Measurements from ENCODE around the gene RAB3C.

RAB3C gene

DNA sequence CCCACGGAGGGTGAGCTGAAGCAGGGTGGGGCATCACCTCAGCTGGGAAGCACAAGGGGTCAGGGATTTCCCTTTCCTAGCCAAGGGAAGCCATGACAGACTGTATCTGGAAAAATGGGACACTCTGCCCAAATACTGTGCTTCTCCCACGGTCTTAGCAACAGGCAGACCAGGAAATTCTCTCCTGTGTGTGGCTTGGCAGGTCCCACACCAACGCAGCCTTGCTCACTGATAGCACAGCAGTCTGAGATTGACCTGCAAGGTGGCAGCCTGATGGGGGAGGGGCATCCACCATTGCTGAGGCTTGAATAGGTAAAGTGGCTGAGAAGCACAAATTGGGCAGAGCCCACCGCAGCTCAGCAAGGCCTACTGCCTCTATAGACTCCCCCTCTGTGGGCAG, 23.2 kb downstream of the RAB3C start:
- no peak for DNase-seq

DNA sequence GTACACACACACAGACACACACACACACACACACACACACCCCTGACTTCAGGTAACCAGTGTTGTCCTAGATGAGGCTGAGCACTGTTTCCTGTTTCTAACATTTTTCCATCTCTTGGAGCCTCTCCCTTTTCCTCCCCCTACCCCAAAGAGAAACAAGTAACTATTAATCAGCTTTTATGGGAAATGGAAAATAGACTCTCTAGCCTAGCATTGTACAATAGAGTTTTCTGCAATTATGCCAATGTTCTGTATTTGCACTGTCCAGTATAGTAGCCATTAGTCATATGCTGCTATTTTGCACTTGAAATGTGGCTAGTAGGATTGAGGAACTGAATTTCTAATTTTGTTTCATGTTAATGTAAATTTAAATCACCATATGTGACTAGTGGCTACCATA, 33.1 kb downstream of the RAB3C start:
- no peak for DNase-seq

DNA sequence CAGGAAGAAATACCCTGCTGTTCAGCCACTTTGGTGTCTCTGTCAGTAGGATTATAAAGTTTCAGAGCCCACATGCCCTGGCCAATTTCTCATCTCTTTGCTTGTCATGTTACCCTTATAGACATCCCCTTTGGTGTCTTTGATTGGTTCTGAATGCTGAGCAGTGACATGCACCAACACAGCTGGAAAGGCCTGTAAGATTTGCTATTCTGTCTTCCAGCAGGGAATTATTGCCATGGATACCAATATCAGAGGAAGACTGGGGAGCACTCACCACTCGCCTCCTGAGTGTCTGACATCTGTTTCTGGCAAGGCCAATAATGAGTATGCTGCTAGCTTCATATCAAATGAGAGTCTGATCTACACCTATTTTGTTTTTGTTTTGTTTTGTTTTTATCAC, 34.4 kb downstream of the RAB3C start:
- no peak for DNase-seq

DNA sequence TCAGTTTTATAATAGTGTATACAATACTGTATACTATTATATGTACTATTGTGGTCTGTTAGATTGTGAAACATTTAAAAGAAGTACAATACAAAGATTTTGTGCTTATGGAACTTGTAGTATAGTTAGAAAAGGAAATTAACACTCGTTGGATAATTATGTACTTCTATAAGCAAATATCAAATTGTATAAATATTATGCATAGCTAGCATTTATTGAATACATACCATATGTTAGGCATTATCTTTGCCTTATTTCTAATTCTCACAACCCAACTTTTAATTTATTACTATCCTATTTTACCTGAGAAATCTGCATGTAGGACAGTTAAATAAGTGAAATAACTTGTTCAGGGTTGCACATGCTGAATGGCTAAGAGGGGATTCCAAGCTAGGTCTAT, 37.5 kb downstream of the RAB3C start:
- no peak for DNase-seq

DNA sequence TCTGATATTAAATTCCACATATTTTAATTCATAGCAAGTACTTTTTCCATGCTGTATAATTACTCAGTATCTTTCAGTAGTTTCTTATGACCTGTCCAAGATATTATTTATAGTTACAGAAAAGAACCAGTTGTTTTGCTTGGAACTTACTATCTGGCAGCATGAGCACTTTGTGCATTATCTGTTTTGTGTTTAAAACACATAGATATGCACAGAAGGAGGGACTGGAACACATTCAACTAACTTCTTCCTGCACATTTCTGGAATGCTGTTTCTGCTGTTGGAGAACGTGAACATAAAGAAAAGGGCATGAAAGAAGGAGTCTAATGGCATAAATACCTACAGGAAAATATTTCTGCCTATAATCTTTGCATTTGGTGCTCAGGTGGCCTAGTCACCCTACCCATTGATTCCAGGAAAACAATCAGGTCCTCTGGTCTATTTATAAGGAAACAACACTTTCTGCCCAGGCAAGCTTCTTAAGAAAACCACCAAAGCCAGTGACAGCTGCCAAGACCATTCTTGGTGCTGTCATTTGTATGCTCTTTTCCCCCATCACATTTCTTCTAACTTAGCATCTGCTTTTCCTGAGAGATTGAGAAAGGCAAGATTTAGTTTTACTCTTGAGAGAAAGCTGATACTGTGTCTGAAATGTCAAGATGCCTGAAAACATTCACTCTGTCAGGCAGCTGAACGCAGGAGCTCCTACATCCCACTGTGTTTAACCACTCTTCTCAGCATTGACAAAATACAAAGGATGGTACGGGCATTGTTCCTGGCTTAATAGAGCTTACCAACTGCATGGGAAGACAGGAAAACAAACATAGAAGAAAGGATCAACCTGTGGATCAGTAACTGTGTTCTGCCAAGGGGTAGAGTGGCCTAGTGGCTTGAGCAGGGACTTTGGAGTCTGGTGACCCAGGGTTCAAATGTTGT, 40.3 kb downstream of the RAB3C start:
- DNase-seq = no peak

DNA sequence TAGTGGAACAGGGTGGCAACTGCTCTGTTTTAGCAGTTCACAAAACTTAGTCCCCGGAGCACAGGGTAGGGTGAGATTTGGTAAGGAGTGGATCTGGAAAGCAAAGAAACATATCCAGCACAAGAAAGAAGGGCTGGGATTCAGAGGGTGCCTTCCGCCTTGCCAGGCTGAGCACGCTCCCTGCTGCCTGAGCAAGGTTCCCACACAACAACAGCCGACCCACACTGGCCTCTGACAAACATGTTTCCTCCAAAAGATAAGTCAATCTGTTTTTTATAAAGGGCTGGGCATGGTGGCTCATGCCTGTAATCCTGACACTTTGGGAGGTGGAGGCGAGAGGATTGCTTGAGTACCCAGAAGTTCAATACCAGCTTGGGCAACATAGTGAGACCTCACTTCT, 45.8 kb downstream of the RAB3C start:
- DNase-seq = no peak

DNA sequence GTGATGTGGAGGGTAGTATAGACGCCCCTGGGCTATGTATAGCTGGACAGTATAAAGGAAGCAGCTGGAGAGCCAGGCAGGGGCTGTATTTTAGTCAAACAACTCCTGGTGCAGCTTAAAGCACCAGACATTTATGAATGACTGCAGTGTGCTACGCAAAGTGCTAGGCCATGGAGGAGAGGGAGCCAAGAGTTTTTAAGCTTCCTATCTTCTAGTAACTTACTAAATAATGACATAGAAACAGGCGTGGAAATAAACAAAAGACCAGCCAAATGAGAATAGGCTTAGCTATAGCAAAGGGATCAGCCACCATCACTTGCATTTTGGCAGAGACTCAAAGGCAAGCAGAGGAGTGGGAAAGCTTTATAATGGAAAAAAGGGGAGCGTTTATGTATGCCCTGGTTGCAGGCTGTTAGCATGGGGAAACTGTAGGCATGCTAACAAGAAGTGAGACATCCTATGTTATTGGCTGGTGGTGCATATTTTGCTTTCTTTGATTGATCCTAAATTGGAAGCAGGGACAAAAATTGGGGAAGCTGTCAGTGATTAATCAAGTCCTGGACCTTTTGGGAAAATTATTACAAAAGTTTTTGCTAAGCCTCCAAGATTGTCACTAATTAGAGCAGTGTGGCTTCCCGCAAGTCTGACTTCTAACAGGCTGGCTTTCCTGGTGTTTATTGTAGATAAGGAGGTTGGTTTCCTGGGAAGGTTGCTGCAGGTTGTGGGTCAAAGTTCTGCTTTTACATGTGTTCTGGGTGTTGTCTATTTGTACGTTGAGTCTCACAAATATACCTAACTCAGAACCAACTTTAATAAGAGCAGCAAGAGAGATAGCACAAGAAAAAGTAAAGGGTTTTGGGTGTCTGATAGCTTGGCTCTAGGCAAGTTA, 46.6 kb downstream of the RAB3C start:
- DNase-seq = no peak

DNA sequence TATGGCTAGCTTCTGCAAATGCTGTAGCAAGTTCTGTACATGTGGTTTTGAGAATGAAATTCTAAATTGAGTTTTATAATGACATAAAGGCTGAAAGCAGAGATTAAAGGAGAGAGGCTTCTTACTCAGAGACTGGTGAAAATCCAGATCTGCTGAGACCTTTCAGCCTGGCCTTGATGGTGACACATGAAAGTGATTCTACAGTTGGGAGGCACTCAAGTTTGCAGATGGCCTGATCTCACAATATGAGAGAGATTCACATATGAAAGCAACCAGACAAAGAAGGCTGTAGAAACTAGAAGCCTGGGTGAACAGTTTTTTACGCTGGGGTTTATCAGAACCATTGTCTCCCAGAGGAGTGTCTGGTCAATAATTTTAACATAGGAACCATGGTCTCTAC, 49.0 kb downstream of the RAB3C start:
- no peak for DNase-seq

DNA sequence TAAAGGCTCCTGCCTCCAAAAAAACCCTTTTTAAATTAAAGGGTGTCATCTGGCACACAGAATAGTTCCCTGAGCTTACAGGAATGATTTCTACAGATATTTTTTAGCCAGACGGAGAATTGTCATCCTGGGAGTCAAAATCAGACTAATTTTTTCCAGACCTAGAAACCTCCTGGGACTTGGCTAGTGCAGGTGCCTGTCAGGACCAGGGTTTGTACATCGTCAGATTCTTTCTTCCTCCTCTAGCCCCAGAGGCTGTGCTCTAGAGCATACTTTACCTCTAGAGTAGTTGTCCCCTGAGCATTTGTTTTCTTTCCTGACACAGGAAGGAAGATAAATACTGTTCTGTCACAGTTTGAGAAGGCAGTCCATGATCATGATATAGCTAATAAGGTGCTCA, 52.5 kb downstream of the RAB3C start:
- DNase-seq = no peak

DNA sequence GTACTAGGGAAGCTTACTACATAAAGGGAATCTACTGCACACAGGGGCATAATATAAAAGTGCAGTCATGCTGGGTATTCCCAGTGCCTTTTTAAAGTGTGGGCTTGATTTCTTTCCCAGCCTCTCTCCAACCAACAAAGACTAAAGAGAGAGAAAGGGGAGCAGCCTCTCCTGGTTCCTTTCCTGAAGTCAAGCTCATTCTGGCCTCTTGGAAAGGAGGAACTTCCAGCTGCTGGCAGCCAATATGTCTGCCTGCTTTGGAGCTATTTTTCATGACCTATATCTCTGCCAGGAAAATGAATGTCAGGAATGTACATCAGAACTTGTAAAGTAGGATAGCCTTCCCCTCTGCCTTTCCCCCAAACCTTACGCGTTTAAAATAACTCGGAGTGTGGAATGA, 57.1 kb downstream of the RAB3C start:
- DNase-seq = no peak

DNA sequence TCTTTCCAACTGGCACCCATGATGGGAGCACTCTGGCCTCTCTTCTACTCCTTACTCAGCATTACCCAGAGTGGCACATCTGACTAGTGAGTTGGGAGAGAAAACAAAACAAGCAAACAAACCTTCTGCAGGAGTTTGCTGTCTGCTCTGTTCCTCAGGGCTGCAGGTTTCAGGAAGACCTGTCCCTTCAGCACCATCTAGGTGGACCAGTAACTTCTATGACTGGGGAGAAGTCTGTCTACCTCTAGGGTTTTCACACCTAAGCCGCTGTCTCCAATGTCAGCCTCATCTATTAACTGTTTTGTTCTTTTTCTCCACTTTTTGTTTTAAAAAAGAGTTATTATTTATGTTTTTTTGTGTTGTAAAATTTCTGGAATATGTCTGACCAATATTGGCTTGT, 58.7 kb downstream of the RAB3C start:
- DNase-seq = no peak

DNA sequence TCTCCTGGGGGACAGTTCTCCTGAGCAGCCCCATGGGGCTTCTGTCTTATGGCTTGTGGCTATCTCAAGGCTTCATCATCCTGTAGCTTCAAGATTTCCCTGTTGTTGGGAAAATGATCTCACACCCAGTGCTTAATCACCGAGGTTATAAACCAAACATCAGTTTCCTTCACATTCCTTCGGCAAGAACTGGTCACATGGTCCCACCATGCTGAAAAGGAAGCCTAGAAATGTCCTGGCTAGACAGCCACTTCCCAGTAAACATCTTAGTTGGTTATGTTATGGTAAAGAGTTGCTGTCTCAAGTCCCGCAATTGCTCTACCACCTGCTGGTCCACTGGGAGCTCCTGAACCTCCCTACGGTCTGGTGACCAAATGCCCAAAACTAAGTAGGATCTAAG, 66.0 kb downstream of the RAB3C start:
- DNase-seq = no peak

DNA sequence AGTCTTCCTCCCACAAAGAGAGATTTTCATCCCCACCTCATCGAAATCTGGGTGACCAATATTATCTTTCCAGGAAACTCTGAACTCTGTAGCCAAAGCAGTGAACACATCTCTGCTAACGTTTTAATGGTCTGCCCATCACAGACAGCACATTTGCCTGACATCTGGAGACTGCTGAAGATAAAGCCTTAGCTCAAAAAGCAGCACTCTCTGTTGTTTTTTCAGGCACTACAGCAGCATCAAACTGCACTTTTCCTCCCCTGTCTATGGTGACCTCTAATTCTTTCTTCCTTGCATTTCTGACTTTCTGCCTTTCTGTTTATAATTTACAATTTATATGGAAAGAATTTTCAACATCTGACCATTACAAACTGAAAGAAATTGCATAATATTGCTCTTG, 66.8 kb downstream of the RAB3C start:
- no peak for DNase-seq

DNA sequence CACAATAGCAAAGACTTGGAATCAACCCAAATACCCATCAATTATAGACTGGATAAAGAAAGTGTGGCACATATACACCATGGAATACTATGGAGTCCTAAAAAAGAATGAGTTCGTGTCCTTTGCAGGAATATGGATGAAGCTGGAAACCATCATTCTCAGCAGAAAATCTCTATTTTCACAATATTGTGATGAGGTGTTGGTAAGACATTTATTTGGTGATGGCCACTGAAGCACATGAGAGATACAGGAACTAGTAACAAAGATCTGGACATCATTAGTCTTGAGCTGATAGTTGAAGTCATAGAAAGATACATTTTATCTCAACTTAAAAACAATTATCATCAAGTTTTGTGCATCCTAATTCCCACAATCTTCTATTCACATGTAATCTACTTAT, 70.6 kb downstream of the RAB3C start:
- no peak for DNase-seq

DNA sequence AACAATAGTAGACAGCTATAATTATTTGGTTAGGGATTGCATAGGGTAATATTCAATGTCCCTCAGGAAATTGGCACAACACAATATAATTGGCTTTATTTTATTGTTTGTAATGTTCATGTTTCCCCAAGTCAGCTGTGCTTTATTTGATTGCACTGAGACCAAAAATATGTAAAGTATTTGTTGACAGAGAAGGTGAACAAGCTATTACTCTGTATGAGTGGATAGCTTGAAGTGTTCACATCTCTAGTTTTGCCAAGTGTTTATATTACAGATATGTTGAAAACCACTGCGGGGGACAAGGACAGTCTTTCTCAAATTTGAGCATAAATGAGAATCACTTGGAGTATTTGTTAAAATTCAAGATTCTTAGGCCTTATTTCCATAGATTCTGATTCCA, 83.3 kb downstream of the RAB3C start:
- DNase-seq = no peak

DNA sequence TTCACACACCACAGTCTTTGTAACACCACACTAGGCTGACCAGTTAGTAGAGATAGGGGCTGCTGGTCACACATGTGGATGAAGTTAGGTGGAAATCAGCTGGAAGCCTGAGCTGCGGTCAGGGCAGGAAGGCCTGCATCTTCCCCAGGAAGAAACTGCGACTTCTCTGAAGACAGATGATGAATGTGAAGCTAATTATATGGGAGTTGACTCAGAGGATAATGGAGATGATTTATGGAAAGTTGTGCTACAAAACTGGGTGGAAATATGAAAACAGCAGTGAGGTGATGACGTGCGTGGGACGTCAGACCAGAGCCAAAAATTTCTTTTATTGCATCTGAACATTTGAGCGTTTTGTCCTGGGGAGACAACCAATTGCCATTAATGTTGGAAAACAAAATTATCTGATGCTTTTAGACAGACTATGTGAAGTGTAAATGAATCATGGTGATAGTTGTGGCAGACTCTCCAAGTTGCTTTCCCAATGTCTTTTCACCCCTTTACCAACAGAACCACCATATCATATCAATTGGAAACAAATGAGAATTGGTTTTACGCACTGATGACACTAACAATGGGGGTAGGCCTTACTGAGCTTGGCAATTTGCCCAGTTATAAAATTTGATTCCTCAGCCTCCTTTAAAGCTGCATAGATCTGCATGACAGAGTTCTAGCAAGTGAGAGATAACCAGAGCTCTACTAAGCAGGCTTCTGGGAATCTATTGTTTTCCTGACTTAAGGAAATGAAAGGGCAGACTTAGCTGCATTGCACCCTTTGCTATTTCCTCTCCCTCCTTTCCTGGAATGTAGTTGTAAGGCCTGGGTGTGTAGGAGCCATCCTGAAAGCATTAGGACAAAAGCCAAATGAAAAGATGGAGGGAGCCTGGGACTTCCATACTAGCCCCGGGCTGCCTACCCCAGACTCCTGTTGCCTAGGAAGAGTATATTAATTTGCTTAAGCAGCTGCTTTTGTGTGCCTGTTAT, 84.0 kb downstream of the RAB3C start:
- DNase-seq = no peak

DNA sequence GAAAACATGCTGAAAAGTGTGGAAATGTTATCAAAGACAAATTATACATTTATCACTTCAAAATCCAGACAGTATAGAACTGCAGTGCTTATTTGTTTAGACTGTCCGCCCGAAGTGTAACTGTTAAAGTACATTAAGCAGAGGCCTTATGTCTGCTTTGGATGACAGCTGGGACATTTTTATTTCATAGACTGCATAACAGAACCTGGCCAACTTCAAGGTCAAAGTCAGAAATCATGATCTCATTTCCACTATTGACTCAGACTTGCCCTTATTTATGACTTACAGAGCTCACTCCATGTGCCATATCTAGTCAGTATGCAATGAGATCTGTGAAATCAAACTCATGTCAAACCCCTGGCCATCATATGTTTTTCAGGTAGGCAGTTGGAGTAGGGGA, 87.7 kb downstream of the RAB3C start:
- DNase-seq = no peak

DNA sequence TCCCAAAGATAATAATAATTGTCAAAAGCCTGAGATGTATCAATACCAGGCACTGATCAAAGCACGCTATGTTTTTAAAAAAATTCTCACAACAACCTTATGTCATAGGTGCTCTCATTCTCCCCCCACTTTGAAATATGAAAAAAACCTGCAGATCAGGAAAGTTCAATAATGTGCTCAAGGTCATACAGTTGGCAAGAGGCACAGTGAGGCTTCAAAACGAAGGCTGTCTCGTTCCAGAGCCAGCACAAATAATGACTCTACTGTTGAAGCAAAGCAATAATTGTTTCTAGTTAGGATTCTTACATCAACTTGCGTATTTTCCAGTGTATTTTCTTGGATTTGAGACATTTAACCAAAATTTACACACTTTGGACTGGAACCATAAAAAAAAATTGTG, 88.3 kb downstream of the RAB3C start:
- no peak for DNase-seq

DNA sequence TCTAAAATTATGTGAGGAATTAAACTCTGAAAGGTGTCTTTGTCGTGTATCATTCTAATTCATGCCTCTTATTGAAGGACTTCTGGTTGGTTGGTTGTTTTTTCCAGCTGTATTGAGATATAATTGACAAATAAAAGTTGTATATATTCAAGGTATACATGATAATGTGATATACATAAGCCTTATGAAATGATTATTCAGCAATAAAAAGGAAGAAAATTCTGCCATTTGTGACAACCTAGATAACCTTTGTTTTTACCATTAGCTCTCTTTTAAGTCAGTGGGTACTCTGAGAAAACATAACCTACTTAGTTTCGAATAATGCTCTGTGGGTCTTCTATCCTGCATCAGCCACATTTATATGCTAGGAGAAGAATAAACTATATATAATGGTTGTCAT, 89.6 kb downstream of the RAB3C start:
- no peak for DNase-seq

DNA sequence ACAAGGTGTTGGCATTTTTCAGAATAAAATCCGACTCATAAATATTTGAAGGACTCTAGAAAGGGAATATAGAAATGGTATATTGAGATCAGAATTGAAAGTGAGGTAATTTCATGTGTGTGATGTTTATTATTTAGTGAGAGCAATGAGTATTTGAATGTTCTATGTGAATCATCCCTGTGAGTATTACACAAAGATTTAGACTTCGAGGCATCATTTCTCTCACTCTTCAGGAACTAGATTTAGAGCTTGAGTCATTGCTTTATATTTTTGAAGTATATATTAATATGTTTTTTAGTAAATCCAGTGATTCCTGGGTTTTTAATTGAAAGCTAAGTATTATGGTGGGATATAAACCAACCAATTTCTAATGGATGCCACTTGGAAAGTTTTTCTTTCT, 91.2 kb downstream of the RAB3C start:
- DNase-seq = no peak

DNA sequence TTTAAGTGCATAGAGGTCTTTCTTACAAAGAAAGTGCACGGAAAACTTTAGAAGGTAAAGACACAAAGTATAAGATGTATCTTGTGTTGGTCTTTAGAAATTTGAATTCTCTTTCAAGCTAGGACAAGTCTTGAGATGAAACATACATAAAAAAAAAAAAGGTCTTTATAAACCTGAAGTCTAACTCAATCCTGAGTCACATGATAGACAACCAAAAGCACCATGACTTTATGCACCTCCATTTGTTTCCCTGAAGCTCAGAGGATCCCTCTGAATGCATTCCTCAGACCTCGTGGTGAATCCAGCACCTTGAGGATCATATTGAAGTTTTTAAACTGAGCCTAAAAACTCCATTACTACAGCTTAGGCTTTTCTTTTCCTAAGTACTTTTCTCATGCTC, 91.8 kb downstream of the RAB3C start:
- DNase-seq = no peak

DNA sequence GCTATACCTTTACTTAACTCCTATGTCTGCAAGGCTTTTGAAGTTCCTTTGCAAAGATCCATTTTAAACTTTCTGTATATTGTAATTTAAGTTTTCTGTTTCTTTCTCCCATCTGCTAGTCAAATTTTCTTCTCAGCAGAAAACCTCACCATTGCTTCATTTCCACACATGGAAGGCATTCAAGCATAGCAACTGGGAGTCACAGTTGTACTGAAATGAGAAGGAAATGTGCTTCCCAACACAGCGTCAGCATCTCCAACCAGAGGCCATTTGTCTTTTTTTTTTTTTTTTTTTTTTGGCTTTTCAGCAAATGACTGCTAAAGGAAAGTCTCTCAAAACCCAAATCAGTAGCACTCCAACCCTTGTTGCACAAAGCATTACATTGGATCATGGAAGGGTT, 92.5 kb downstream of the RAB3C start:
- no peak for DNase-seq

DNA sequence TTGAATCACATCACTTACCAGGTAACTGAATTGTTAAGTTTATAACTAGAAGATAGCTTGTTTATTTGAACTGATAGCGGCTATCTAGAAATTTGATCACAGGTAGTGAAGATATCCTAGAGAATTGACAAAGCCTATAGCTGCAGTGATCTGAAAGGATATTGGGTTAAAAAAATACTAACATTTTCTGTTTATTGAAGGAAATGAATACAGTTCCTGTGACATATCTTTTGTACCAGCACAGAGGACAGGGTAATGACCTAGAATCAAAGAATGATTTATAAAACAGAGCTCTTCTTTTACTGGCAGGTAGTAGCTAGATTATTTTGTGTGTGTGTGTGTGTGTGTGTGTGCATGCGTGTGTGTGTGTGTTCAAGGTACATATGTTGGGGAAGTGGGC, 94.8 kb downstream of the RAB3C start:
- no peak for DNase-seq
